SU-DHL-6 (cell line): ENCODE measurements around the gene AKNA.

Source experiments
- H2AFZ ChIP-seq: fragments of 200-600 bp; sonication (generic); 2 replicates; pipeline ENCODE4 v1.6.1; 2014; ENCODE audit warnings: low read depth, mild to moderate bottlenecking, moderate library complexity, mixed read lengths, antibody characterized with exemption, low read length; ENCODE audit not compliant: severe bottlenecking
- H3F3A ChIP-seq: fragments of 200-600 bp; shearing (Covaris generic); 2 replicates; pipeline ENCODE4 v1.6.0; 2016; ENCODE audit warnings: antibody characterized with exemption, mild to moderate bottlenecking; ENCODE audit not compliant: insufficient read depth
- H3K27ac ChIP-seq: fragments of 200-600 bp; sonication (generic); 2 replicates; pipeline ENCODE4 v1.5.1; 2016; ENCODE audit warnings: low read depth, mild to moderate bottlenecking, low read length, moderate library complexity, mixed read lengths
- H3K27me3 ChIP-seq: fragments of 200-600 bp; sonication (generic), shearing (Covaris generic); 2 replicates; pipeline ENCODE4 v1.6.0; 2014; ENCODE audit warnings: mild to moderate bottlenecking, low read length
- H3K36me3 ChIP-seq: fragments of 200-600 bp; sonication (generic); 2 replicates; pipeline ENCODE4 v1.6.1; 2014; ENCODE audit warnings: mild to moderate bottlenecking, low read length, mixed read lengths
- H3K4me2 ChIP-seq: fragments of 300-600, 200-600 bp; shearing (Covaris generic), sonication (generic); 2 replicates; pipeline ENCODE4 v1.6.0; 2014; ENCODE audit warnings: low read length, low read depth, mild to moderate bottlenecking; ENCODE audit not compliant: poor library complexity, severe bottlenecking
- H3K4me3 ChIP-seq: fragments of 200-600 bp; sonication (generic); 2 replicates; pipeline ENCODE4 v1.5.1; 2014; ENCODE audit warnings: antibody characterized with exemption, low read length, mild to moderate bottlenecking, mixed read lengths; ENCODE audit not compliant: insufficient read depth, poor library complexity, severe bottlenecking
- H3K79me2 ChIP-seq: fragments of 200-600 bp; sonication (generic); 2 replicates; pipeline ENCODE4 v1.6.1; 2014; ENCODE audit warnings: mild to moderate bottlenecking, low read length, moderate library complexity; ENCODE audit not compliant: insufficient read depth
- H3K9ac ChIP-seq: fragments of 200-600 bp; sonication (generic); 2 replicates; pipeline ENCODE4 v1.7.0; 2014; ENCODE audit warnings: mild to moderate bottlenecking, low read length
- H3K9me2 ChIP-seq: fragments of 200-600 bp; sonication (generic); replicated peaks from 2 replicates; pipeline ENCODE4 v1.6.1; 2014; ENCODE audit warnings: low read length; ENCODE audit not compliant: insufficient read depth
- H3K9me3 ChIP-seq: fragments of 200-600 bp; sonication (generic); 2 replicates; pipeline ENCODE4 v1.6.1; 2014; ENCODE audit warnings: low read length, mixed read lengths; ENCODE audit not compliant: insufficient read depth
- H4K20me1 ChIP-seq: fragments of 200-600 bp; sonication (generic); 2 replicates; pipeline ENCODE4 v1.6.1; 2014; ENCODE audit warnings: low read depth, mild to moderate bottlenecking, antibody characterized with exemption, low read length, moderate library complexity, mixed read lengths
- EZH2phosphoT487 ChIP-seq: fragments of 200-600 bp; sonication (generic), shearing (Covaris generic); conservative IDR thresholded peaks from 2 replicates; pipeline ENCODE4 v1.6.1; 2018; ENCODE audit warnings: mild to moderate bottlenecking, antibody characterized with exemption, low read length, moderate library complexity, mixed read lengths
- TF ChIP-seq, protein P1 (sequence below): fragments of 200-600 bp; sonication (generic); IDR thresholded peaks from one replicate; pipeline ENCODE4 v1.5.1; 2017; ENCODE audit warnings: antibody characterized with exemption, mild to moderate bottlenecking, low read length, moderate library complexity; ENCODE audit not compliant: insufficient read depth, poor library complexity, severe bottlenecking

Gene AKNA

DNA sequence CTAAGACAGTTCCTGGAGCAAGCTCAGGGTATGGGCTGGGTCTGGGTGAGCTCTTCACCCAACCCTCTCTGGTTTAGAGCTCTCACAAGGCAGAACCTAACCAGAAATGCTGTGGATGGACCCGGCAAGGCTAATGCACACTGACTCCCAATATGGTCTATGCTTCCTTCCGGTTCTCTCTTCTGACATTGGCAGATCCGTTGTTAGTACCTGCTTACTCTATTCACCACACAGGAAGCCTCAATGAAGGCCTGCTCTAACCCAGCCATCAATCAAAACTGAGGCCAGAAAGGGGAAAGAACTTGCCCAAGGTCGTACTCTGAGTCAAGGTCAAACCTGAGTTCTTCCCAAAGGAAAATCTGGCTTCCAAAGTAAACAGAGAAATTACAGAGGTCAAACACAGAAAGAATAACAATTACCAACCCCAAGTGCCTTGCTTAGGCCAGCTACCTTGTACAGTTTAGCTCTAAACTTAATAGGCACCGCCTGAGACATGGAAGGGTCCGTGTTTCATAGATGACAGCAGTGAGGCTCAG is 46.0 kb upstream of the AKNA start:
- Histone ChIP-seq H3K4me2 (no peak overlapping the region), H3K27ac (no peak overlapping the region), H3K36me3 (no peaks in the 10 kb centered on the region), H3K9me3 (no peaks in the 10 kb centered on the region), H3F3A (no peaks in the 10 kb centered on the region), H3K79me2 (no peaks in the 10 kb centered on the region), H3K27me3 (no peaks in the 10 kb centered on the region), H3K9ac (no peak overlapping the region), H2AFZ (no peak overlapping the region), H3K9me2 (no peaks in the 10 kb centered on the region), H4K20me1 (no peaks in the 10 kb centered on the region), H3K4me3 (no peak overlapping the region)
- TF ChIP-seq, protein P1, sequence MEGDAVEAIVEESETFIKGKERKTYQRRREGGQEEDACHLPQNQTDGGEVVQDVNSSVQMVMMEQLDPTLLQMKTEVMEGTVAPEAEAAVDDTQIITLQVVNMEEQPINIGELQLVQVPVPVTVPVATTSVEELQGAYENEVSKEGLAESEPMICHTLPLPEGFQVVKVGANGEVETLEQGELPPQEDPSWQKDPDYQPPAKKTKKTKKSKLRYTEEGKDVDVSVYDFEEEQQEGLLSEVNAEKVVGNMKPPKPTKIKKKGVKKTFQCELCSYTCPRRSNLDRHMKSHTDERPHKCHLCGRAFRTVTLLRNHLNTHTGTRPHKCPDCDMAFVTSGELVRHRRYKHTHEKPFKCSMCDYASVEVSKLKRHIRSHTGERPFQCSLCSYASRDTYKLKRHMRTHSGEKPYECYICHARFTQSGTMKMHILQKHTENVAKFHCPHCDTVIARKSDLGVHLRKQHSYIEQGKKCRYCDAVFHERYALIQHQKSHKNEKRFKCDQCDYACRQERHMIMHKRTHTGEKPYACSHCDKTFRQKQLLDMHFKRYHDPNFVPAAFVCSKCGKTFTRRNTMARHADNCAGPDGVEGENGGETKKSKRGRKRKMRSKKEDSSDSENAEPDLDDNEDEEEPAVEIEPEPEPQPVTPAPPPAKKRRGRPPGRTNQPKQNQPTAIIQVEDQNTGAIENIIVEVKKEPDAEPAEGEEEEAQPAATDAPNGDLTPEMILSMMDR: no peak
- no peak for TF ChIP-seq EZH2phosphoT487

DNA sequence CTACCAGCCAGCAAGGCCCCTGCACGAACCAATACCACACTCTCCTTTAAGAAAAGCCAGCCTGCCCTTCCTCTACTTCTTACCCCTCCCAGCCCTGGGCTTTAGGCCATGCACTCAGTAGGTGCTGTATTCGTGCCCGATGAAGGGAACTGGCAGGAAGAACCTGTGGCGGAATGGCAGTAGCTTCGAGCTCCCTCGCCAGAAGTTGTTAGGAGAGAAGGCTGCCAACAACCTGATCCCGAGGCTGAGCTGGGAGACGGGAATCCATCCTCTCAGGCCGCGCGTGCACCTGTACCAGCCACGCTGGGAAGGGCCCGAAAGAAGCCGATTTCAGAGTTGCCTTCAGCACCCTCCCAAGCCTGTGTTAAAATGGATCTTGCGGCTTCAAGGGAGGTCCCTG is 45.3 kb upstream of the AKNA start:
- Histone ChIP-seq H3K9me2 (no peaks in the 10 kb centered on the region), H3K9ac (no peak overlapping the region), H3K36me3 (no peaks in the 10 kb centered on the region), H3K4me2 (no peak overlapping the region), H3K27me3 (no peaks in the 10 kb centered on the region), H3K9me3 (no peaks in the 10 kb centered on the region), H3K4me3 (no peak overlapping the region), H2AFZ (no peak overlapping the region), H3K79me2 (no peaks in the 10 kb centered on the region), H3K27ac (no peak overlapping the region), H4K20me1 (no peaks in the 10 kb centered on the region), H3F3A (no peaks in the 10 kb centered on the region)
- TF ChIP-seq EZH2phosphoT487: no peak
- TF ChIP-seq, protein P1: no peak

DNA sequence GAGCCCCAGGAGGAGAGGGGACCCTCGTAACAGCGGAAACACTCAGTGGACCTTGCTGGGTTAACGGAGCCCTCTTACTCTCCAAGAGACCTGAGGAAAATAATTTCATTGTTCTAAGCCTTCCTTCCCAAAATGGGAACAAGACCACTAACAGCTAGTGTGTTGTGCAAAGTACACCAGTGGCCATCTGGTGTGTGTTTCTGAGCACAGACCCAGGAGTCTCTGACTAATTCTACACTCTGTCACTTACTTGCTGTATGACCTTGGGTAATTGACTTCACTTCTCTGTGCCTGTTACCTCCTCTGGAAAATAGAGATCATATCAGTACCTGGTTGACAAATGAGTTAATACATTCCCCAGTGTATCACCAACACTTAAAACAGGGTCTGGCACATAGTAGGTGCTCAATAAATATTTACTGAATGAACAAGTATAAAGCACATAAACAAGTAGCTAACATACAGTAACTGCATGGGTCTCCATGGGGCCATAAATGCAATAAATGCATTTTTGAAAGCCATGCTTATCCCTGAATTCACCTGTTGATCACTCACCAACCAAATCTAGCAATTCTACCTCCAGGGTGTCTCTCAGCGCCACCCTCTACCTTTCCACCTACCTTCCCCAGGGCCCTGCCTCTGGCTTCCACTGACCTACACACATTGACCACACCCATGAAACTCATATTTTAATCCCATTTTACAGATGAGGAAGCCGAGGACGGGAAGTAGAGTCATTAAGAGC is 44.7 kb upstream of the AKNA start:
- H3K9ac ChIP-seq: no peak overlapping the region
- no peaks in the 10 kb centered on the region for H3K79me2 ChIP-seq
- no peak overlapping the region for H3K27ac ChIP-seq
- no peaks in the 10 kb centered on the region for H3K9me3 ChIP-seq
- no peak overlapping the region for H3K4me2 ChIP-seq
- H3K4me3 ChIP-seq: no peak overlapping the region
- H3K36me3 ChIP-seq: no peaks in the 10 kb centered on the region
- H3K9me2 ChIP-seq: no peaks in the 10 kb centered on the region
- no peaks in the 10 kb centered on the region for H3F3A ChIP-seq
- H3K27me3 ChIP-seq: no peaks in the 10 kb centered on the region
- H2AFZ ChIP-seq: no peak overlapping the region
- no peaks in the 10 kb centered on the region for H4K20me1 ChIP-seq
- TF ChIP-seq EZH2phosphoT487: no peak
- TF ChIP-seq, protein P1: no peak
